OCI-LY7 (cell line): ENCODE results near the gene SERAC1.

ENCODE experiments used
- CTCF ChIP-seq: fragments of 200-600 bp; sonication (generic); conservative IDR thresholded peaks from 2 replicates; pipeline ENCODE4 v1.5.1; 2014; ENCODE audit warnings: mild to moderate bottlenecking, antibody characterized with exemption, low read length, moderate library complexity, mixed read lengths
- EZH2phosphoT487 ChIP-seq: fragments of 200-600 bp; sonication (generic); IDR thresholded peaks from 2 replicates; pipeline ENCODE4 v1.6.1; 2018; ENCODE audit warnings: low read depth, borderline replicate concordance, mild to moderate bottlenecking, mixed run types, antibody characterized with exemption, low read length, moderate library complexity, mixed read lengths

GRCh38 chr6:158076548-158076947 is 91.5 kb downstream of the SERAC1 start:
- TF ChIP-seq CTCF (no peak), EZH2phosphoT487 (no peak)
